GM21526 (cell line): ENCODE results near the gene HPGD.

Experiments
- ATAC-seq: cut with Tn5 transposase; IDR thresholded peaks from one replicate; pipeline ENCODE4 v1.9.1; 2021; ENCODE audit warnings: moderate library complexity; ENCODE audit not compliant: unreplicated experiment, low FRiP score

The HPGD gene

GRCh38 chr4:174479140-174479539, 43.1 kb downstream of the HPGD start:
- ATAC-seq, result no peak

DNA sequence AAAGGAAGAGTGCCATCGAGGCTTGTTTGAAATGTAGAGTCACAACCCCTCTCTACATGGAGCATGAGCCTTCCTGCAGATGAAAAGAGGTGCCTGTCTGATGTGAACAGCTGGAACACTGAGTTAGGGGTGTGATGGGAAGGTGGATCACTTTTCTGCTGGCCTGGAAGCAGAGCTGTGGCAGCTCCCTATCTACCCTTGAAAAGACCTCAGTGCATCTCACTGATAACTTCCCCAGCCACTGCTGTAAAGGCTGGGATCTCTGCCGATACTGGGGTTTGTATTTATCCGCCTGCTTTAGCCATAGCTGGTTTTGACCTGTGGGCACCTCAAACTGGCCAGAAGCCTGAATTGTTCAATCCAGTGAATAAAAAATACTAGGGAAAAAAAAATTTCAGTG, 46.8 kb downstream of the HPGD start:
- ATAC-seq, result no peak

- no peak for ATAC-seq
These were observed 47.7 kb downstream of the HPGD start for GRCh38 chr4:174474457-174475075.

- ATAC-seq, result no peak
These were observed 55.2 kb downstream of the HPGD start for GRCh38 chr4:174467107-174467506.

GRCh38 chr4:174464949-174465348, 57.3 kb downstream of the HPGD start:
- no peak for ATAC-seq

DNA sequence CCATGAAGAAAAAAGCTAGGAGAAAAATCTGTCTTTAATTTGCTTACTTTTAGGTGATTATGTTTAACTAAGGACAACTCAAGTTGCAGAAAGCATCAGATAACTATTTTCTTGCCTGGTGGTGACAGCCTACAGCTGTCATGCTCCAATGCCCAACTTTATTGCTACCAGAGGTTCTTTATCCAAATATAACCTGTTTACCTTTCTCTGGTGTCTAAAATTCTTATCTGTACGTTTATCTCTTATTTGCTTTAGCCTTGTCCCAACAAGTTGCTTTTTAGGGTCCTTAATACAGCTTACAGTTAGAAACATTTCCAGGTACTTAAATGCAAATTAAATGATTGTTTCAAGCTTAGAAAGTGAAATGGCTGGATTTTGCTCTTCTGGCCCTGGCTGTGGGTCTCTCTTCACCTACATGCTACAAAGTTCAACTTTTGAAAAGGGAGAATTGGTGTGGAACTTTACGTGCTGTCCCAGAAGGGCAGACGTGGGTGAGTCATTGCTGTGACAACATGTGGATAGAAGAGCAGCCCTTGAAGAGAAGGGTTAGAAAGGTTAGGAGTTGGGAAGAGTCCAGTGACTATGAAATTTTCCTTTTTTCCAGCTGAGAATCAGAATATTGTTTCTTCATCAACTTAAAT, 60.7 kb downstream of the HPGD start:
- no peak for ATAC-seq

GRCh38 chr4:174460684-174461083, 61.6 kb downstream of the HPGD start:
- ATAC-seq, result no peak

GRCh38 chr4:174457468-174457867, 64.8 kb downstream of the HPGD start:
- ATAC-seq, result no peak

DNA sequence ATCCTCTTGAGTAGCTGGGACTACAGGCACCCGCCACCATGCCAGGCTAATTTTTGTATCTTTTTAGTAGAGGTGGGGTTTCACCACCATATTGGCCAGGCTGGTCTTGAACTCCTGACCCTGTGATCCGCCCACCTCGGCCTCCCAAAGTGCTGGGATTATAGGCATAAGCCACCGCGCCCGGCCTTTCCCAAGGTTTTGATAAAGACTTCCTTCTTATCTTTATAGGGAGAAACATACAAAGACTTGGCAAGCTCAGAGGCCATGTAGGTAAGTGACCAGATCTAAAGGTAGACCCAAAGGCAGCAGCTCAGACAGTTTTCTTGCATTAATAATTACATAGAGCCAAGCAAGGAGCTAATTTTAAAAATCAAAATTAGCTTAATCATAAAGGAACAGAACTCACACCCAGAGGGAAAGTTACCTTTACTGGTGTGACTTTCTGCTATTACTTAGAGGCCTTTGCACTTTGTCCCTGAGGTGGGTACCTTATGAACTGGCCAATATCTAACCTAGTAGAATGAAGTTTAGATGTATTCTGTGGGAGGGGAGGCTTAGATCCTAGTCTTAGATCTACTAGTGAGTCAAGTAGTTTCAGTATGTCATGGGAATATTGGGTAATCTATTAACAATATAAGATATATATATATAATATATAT, 67.3 kb downstream of the HPGD start:
- ATAC-seq, result no peak

- ATAC-seq, result no peak
These were observed 70.5 kb downstream of the HPGD start for GRCh38 chr4:174451718-174452296.

DNA sequence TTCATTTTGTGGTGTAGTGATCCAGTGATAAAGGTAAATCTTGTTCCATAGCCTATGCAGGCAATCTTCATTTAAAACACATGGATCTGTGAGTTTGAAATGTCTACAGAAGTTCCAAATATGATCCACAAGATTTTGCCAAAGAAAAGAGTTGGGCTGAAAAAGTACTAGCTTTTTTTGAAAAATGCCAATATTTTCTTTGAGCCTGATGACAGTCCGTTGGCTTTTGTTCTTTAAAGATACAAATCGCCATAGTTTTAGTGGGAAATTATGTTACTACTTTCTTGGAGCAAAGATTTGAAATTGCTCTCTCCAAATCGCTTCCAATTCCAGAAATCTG, 71.5 kb downstream of the HPGD start:
- no peak for ATAC-seq

DNA sequence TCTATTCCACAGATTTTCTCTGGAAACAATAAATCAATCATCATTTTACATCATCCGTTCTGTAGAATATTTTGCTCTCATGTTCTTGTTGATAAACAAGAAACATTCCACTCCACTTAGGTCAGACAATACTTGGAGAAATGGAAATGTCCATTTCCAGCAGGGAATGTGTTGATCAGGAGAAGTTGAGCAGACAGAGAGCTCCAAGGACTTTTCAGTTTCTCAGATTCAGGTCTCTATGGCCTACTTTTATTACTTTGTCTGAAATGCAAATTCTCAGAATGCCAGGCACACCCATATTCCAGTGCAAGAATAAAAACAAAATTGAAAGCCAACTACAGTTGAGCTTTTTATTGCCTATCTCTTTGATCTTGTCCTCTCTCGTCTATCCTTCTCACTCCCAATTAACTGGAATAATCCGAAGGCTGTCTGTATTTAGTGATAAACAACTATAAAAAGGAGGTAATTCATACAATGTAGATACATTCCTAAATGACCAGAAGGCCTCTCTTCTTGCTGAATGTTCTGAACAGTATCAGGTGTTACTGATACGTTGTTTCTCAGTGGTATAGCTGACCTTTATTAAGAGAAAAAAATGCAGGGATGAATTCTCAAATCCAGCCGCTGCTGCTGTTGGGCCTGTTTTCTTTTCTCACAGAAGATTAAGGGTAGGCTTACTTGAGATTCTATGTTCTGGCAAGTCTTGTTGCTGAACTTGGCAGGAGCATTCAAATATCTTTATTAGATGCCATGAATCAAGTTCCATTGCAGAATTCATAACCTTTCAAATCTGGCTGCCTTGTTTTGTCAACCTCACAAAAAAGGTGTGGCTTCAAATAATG, 72.1 kb downstream of the HPGD start:
- no peak for ATAC-seq

GRCh38 chr4:174449152-174449551, 73.1 kb downstream of the HPGD start:
- no peak for ATAC-seq

DNA sequence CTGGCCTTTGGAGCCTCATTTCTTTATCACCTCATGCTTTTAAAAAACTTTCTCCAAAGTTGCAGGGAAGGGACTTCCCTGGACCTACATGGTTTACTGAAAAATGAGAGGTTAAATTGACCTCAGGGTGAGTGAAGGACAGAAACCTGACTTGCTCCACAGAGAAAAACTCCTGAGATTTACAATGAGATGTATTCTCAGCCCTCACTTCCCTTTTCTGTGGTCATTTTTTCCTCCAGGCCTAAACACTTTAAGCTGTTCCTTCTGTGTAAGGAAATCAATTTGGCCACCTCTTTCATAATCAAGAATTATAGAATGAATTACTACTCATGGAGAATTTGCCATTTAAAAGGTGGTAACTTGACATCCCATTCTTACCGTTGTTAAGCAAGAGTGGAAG, 77.9 kb downstream of the HPGD start:
- no peak for ATAC-seq
